WTC11 (cell line): Measurements from ENCODE around the gene INF2. TPM values are rescaled to one million over a fixed set of nuclear protein-coding genes. Genes with fewer than 3 reads are reported as not detected.

Experiments used
- ATAC-seq: fragments of 200-7000 bp; cut with Tn5 transposase; 2 replicates; pipeline ENCODE4 v1.10.0; 2021; ENCODE audit warnings: mild to moderate bottlenecking, moderate library complexity
- CTCF ChIA-PET: fragments of 300-600 bp; sonication (Branson Sonifier 250); formaldehyde crosslinking; loops from one replicate; lab custom pipeline; 2021; ENCODE audit warnings: antibody characterized with exemption; lab: Charles Lee
- POLR2A ChIA-PET: fragments of 350-600 bp; sonication (Branson Sonifier 250); formaldehyde crosslinking; loops from one replicate; lab custom pipeline; 2021; ENCODE audit warnings: antibody characterized with exemption; lab: Charles Lee
- DNase-seq: peaks from one replicate; pipeline ENCODE4 v3.0.0; 2021; ENCODE audit warnings: low spot score
- H3K27ac Mint-ChIP-seq: 2 replicates; pipeline ENCODE4 v1.8.0; 2021; ENCODE audit warnings: mixed read lengths
- H3K27me3 Mint-ChIP-seq: 2 replicates; pipeline ENCODE4 v1.8.0; 2021; ENCODE audit warnings: low read depth, mild to moderate bottlenecking, moderate library complexity, mixed read lengths
- H3K36me3 Mint-ChIP-seq: 2 replicates; pipeline ENCODE4 v1.8.0; 2021; ENCODE audit warnings: mixed read lengths
- H3K4me1 Mint-ChIP-seq: 2 replicates; pipeline ENCODE4 v1.8.0; 2022; ENCODE audit warnings: mixed read lengths
- H3K4me3 Mint-ChIP-seq: 2 replicates; pipeline ENCODE4 v1.8.0; 2021; ENCODE audit warnings: mild to moderate bottlenecking, moderate library complexity, mixed read lengths
- H3K9me3 Mint-ChIP-seq: 2 replicates; pipeline ENCODE4 v1.8.0; 2021; ENCODE audit warnings: mixed read lengths
- ATF3 ChIP-seq: sonication (generic); formaldehyde crosslinking; conservative IDR thresholded peaks from 2 replicates; pipeline ENCODE4 v1.8.1; 2022; ENCODE audit warnings: mild to moderate bottlenecking, missing genetic modification reagents
- CBFB ChIP-seq: sonication (generic); formaldehyde crosslinking; IDR thresholded peaks from 2 replicates; pipeline ENCODE4 v1.8.1; 2022; ENCODE audit warnings: mild to moderate bottlenecking, low read depth, missing genetic modification reagents
- CDX4 ChIP-seq: fragments of 250-450 bp; sonication (Bioruptor Pico); IDR thresholded peaks from 2 replicates; pipeline ENCODE4 v1.9.0; 2021; ENCODE audit warnings: moderate library complexity, mild to moderate bottlenecking, inconsistent platforms, borderline replicate concordance
- CREM ChIP-seq: sonication (generic); formaldehyde crosslinking; IDR thresholded peaks from 2 replicates; pipeline ENCODE4 v1.8.1; 2022; ENCODE audit warnings: mild to moderate bottlenecking, missing genetic modification reagents, moderate library complexity
- ELF4 ChIP-seq: sonication (generic); formaldehyde crosslinking; IDR thresholded peaks from 2 replicates; pipeline ENCODE4 v1.8.1; 2022; ENCODE audit warnings: low read depth, mild to moderate bottlenecking, moderate library complexity, missing genetic modification reagents
- FOXJ3 ChIP-seq: sonication (generic); formaldehyde crosslinking; IDR thresholded peaks from 2 replicates; pipeline ENCODE4 v1.9.0; 2021; ENCODE audit warnings: missing genetic modification reagents, mild to moderate bottlenecking, borderline replicate concordance
- FOXK1 ChIP-seq: sonication (generic); formaldehyde crosslinking; IDR thresholded peaks from 2 replicates; pipeline ENCODE4 v1.8.0; 2022; ENCODE audit warnings: mild to moderate bottlenecking, moderate library complexity, missing genetic modification reagents
- GTF2I ChIP-seq: fragments of 250-450 bp; sonication (Bioruptor Pico); conservative IDR thresholded peaks from 2 replicates; pipeline ENCODE4 v1.4.0; 2021; ENCODE audit warnings: mild to moderate bottlenecking
- JAZF1 ChIP-seq: fragments of 250-450 bp; sonication (Bioruptor Pico); IDR thresholded peaks from 2 replicates; pipeline ENCODE4 v1.9.0; 2021; ENCODE audit warnings: moderate library complexity, mild to moderate bottlenecking, inconsistent platforms
- MXD4 ChIP-seq: fragments of 250-450 bp; sonication (Bioruptor Pico); IDR thresholded peaks from 2 replicates; pipeline ENCODE4 v1.8.0; 2021; ENCODE audit warnings: mild to moderate bottlenecking, moderate library complexity, borderline replicate concordance
- NFATC4 ChIP-seq: fragments of 250-450 bp; sonication (Bioruptor Pico); IDR thresholded peaks from 2 replicates; pipeline ENCODE4 v1.9.0; 2021; ENCODE audit warnings: mild to moderate bottlenecking
- NR2C2 ChIP-seq: sonication (generic); formaldehyde crosslinking; IDR thresholded peaks from 2 replicates; pipeline ENCODE4 v1.8.0; 2022; ENCODE audit warnings: mild to moderate bottlenecking, missing genetic modification reagents
- RORB ChIP-seq: fragments of 250-450 bp; sonication (Bioruptor Pico); IDR thresholded peaks from 2 replicates; pipeline ENCODE4 v1.9.0; 2021; ENCODE audit warnings: mild to moderate bottlenecking
- SMAD3 ChIP-seq: sonication (generic); formaldehyde crosslinking; IDR thresholded peaks from 2 replicates; pipeline ENCODE4 v1.8.0; 2022; ENCODE audit warnings: missing genetic modification reagents, mild to moderate bottlenecking, borderline replicate concordance
- SP1 ChIP-seq: sonication (generic); formaldehyde crosslinking; conservative IDR thresholded peaks from 2 replicates; pipeline ENCODE4 v1.8.1; 2022; ENCODE audit warnings: missing genetic modification reagents
- USF2 ChIP-seq: sonication (generic); formaldehyde crosslinking; IDR thresholded peaks from 2 replicates; pipeline ENCODE4 v1.8.1; 2023; ENCODE audit warnings: mild to moderate bottlenecking, missing genetic modification reagents, moderate library complexity
- ZNF396 ChIP-seq: fragments of 250-450 bp; sonication (Bioruptor Pico); IDR thresholded peaks from 2 replicates; pipeline ENCODE4 v1.8.0; 2021; ENCODE audit warnings: mild to moderate bottlenecking, moderate library complexity, borderline replicate concordance
- total RNA-seq: library from RNA; stranded (reverse); gene quantifications from 3 replicates; pipeline ENCODE4 v1.2.3, GENCODE V29; 2021
- TF ChIP-seq, protein P1 (sequence below): sonication (generic); formaldehyde crosslinking; IDR thresholded peaks from 2 replicates; pipeline ENCODE4 v1.8.1; 2023; ENCODE audit warnings: mild to moderate bottlenecking, missing genetic modification reagents
- TF ChIP-seq, protein P2 (sequence below): fragments of 250-450 bp; sonication (Bioruptor Pico); IDR thresholded peaks from 2 replicates; pipeline ENCODE4 v1.9.0; 2021; ENCODE audit warnings: mild to moderate bottlenecking, borderline replicate concordance
- TF ChIP-seq, protein P3 (sequence below): sonication (generic); formaldehyde crosslinking; IDR thresholded peaks from 2 replicates; pipeline ENCODE4 v1.8.0; 2023; ENCODE audit warnings: missing genetic modification reagents, mild to moderate bottlenecking, borderline replicate concordance

INF2 gene
- total RNA-seq, 1 experiment from 2014 or later = 82.4 TPM

- no peak for TF ChIP-seq FOXJ3 (CRISPR knock-in tag)
- TF ChIP-seq, protein P1, sequence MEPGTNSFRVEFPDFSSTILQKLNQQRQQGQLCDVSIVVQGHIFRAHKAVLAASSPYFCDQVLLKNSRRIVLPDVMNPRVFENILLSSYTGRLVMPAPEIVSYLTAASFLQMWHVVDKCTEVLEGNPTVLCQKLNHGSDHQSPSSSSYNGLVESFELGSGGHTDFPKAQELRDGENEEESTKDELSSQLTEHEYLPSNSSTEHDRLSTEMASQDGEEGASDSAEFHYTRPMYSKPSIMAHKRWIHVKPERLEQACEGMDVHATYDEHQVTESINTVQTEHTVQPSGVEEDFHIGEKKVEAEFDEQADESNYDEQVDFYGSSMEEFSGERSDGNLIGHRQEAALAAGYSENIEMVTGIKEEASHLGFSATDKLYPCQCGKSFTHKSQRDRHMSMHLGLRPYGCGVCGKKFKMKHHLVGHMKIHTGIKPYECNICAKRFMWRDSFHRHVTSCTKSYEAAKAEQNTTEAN (CRISPR knock-in tag) = no peak
- TF ChIP-seq NR2C2 (CRISPR knock-in tag) = no peak
- TF ChIP-seq ZNF396 (CRISPR knock-in tag) = no peak
- no peak for TF ChIP-seq SMAD3
- TF ChIP-seq FOXK1 (CRISPR knock-in tag) = no peak
- TF ChIP-seq ELF4 (CRISPR knock-in tag) = no peak
- TF ChIP-seq CBFB (CRISPR knock-in tag) = no peak
- no peak for TF ChIP-seq SP1 (CRISPR knock-in tag)
- TF ChIP-seq, protein P2, sequence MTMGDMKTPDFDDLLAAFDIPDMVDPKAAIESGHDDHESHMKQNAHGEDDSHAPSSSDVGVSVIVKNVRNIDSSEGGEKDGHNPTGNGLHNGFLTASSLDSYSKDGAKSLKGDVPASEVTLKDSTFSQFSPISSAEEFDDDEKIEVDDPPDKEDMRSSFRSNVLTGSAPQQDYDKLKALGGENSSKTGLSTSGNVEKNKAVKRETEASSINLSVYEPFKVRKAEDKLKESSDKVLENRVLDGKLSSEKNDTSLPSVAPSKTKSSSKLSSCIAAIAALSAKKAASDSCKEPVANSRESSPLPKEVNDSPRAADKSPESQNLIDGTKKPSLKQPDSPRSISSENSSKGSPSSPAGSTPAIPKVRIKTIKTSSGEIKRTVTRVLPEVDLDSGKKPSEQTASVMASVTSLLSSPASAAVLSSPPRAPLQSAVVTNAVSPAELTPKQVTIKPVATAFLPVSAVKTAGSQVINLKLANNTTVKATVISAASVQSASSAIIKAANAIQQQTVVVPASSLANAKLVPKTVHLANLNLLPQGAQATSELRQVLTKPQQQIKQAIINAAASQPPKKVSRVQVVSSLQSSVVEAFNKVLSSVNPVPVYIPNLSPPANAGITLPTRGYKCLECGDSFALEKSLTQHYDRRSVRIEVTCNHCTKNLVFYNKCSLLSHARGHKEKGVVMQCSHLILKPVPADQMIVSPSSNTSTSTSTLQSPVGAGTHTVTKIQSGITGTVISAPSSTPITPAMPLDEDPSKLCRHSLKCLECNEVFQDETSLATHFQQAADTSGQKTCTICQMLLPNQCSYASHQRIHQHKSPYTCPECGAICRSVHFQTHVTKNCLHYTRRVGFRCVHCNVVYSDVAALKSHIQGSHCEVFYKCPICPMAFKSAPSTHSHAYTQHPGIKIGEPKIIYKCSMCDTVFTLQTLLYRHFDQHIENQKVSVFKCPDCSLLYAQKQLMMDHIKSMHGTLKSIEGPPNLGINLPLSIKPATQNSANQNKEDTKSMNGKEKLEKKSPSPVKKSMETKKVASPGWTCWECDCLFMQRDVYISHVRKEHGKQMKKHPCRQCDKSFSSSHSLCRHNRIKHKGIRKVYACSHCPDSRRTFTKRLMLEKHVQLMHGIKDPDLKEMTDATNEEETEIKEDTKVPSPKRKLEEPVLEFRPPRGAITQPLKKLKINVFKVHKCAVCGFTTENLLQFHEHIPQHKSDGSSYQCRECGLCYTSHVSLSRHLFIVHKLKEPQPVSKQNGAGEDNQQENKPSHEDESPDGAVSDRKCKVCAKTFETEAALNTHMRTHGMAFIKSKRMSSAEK = no peak
- TF ChIP-seq CREM = no peak
- TF ChIP-seq, protein P3, sequence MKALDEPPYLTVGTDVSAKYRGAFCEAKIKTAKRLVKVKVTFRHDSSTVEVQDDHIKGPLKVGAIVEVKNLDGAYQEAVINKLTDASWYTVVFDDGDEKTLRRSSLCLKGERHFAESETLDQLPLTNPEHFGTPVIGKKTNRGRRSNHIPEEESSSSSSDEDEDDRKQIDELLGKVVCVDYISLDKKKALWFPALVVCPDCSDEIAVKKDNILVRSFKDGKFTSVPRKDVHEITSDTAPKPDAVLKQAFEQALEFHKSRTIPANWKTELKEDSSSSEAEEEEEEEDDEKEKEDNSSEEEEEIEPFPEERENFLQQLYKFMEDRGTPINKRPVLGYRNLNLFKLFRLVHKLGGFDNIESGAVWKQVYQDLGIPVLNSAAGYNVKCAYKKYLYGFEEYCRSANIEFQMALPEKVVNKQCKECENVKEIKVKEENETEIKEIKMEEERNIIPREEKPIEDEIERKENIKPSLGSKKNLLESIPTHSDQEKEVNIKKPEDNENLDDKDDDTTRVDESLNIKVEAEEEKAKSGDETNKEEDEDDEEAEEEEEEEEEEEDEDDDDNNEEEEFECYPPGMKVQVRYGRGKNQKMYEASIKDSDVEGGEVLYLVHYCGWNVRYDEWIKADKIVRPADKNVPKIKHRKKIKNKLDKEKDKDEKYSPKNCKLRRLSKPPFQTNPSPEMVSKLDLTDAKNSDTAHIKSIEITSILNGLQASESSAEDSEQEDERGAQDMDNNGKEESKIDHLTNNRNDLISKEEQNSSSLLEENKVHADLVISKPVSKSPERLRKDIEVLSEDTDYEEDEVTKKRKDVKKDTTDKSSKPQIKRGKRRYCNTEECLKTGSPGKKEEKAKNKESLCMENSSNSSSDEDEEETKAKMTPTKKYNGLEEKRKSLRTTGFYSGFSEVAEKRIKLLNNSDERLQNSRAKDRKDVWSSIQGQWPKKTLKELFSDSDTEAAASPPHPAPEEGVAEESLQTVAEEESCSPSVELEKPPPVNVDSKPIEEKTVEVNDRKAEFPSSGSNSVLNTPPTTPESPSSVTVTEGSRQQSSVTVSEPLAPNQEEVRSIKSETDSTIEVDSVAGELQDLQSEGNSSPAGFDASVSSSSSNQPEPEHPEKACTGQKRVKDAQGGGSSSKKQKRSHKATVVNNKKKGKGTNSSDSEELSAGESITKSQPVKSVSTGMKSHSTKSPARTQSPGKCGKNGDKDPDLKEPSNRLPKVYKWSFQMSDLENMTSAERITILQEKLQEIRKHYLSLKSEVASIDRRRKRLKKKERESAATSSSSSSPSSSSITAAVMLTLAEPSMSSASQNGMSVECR (CRISPR knock-in tag) = no peak
- no peak for TF ChIP-seq USF2 (CRISPR knock-in tag)
- no peak for TF ChIP-seq CDX4
- no peak for TF ChIP-seq ATF3
- no peak for TF ChIP-seq JAZF1
- TF ChIP-seq RORB (CRISPR knock-in tag) = no peak
- TF ChIP-seq MXD4 (CRISPR knock-in tag) = no peak
- TF ChIP-seq NFATC4 (CRISPR knock-in tag) = no peak
- TF ChIP-seq GTF2I = no peak
- TF ChIP-seq, all 79 proteins: peak for 0
- no peaks in the 10 kb centered on the region for H3K9me3 Mint-ChIP-seq
- no peaks in the 10 kb centered on the region for H3K4me1 Mint-ChIP-seq
- CTCF ChIA-PET = interaction anchor here (1.0 to 1.4 kb wide), 4 partner anchors 8 to 93 kb away, joined by 3 to 5 read pairs (median 4); no protein-coding TSS in a partner anchor
- no peak overlapping the region for H3K4me3 Mint-ChIP-seq
- ATAC-seq (no peak), DNase-seq (no peak)
- H3K27ac Mint-ChIP-seq = no peak overlapping the region
- peaks cover 3% of the 10 kb centered on the region; the same call in 1 of the 2 replicates for H3K27me3 Mint-ChIP-seq
- H3K36me3 Mint-ChIP-seq = no peaks in the 10 kb centered on the region
- POLR2A ChIA-PET = no interaction called here
These were observed 43.7 kb downstream of the INF2 start for GRCh38 chr14:104732931-104733681.
